K562 (cell line): ENCODE measurements around the gene TYSND1. TPM values are rescaled to one million over a fixed set of nuclear protein-coding genes. Genes with fewer than 3 reads are reported as not detected.

ENCODE experiments used
- ATAC-seq: fragments of 200-7000 bp; cut with Tn5 transposase; 3 replicates; pipeline ENCODE4 v1.9.1; 2020; ENCODE audit warnings: moderate library complexity
- BruUV-seq: library from RNA; stranded (reverse); fragments of 400-500 nt; replicated peaks from 2 replicates; lab custom pipeline; 2021; lab: Mats Ljungman, UMichigan
- CTCF ChIA-PET: fragments of 300-600 bp; formaldehyde crosslinking; extraction: SDS; loops from one replicate; lab custom pipeline; 2021; ENCODE audit warnings: low intra/inter-chr PET ratio; lab: Yijun Ruan, JAX
- POLR2A ChIA-PET: fragments of 300-600, 350-650 bp; sonication (Branson Sonifier 250); formaldehyde crosslinking; extraction: SDS; loops from one replicate; lab custom pipeline; 2021; ENCODE audit warnings: antibody characterized with exemption, inconsistent platforms; lab: Yijun Ruan, JAX
- DNase-seq, 4 experiments: peaks; one replicate each; pipeline versions ENCODE4 v3.0.0 to v3.0.0-alpha.2; 2011 to 2018; ENCODE audit warnings: low spot score in 3 of 4, mixed read lengths in 3 of 4; ENCODE audit errors: extremely low read depth in 1 of 4
- FAIRE-seq: peaks from 2 replicates; lab custom pipeline; 2011; peaks lifted over from hg19 to GRCh38; lab: Jason Lieb, UNC
- H2AFZ ChIP-seq: 2 replicates; pipeline ENCODE4 v1.6.0; 2011; ENCODE audit warnings: low read depth, low read length, control low read depth, inconsistent platforms
- H3K27ac ChIP-seq: fragments of 200-600 bp; 3 replicates; pipeline ENCODE4 v1.8.0; 2011; ENCODE audit warnings: low read depth, mild to moderate bottlenecking, control low read depth, inconsistent platforms, low read length, moderate library complexity, mixed read lengths; ENCODE audit errors: extremely low read depth
- H3K27me3 ChIP-seq, 2 experiments: fragments of 300-600 bp in 1 of 2; 2 replicates in 1 of 2; 3 replicates in 1 of 2; pipeline versions ENCODE4 v1.6.0 to v1.8.0; 2011; ENCODE audit warnings: inconsistent platforms in 2 of 2, low read length in 2 of 2, mild to moderate bottlenecking in 1 of 2, mixed read lengths in 1 of 2, moderate library complexity in 1 of 2; ENCODE audit not compliant: control insufficient read depth in 2 of 2, insufficient read depth in 2 of 2
- H3K36me3 ChIP-seq: fragments of 300-600 bp; 3 replicates; pipeline ENCODE4 v1.8.0; 2011; ENCODE audit warnings: mild to moderate bottlenecking, low read length, inconsistent platforms; ENCODE audit not compliant: control insufficient read depth, insufficient read depth
- H3K4me1 ChIP-seq, 2 experiments: fragments of 200-600 bp in 1 of 2; replicated peaks in 1 of 2; 2 replicates in 1 of 2; 3 replicates in 1 of 2; pipeline versions ENCODE4 v1.5.1 to v1.8.0; 2011; ENCODE audit warnings: inconsistent platforms in 2 of 2, low read length in 2 of 2, mild to moderate bottlenecking in 1 of 2, mixed read lengths in 1 of 2, moderate library complexity in 1 of 2; ENCODE audit not compliant: control insufficient read depth in 2 of 2, insufficient read depth in 2 of 2
- H3K4me2 ChIP-seq: 2 replicates; pipeline ENCODE4 v1.6.1; 2011; ENCODE audit warnings: low read length, control low read depth, inconsistent platforms, mixed read lengths; ENCODE audit not compliant: insufficient read depth
- H3K4me3 ChIP-seq: fragments of 200-600 bp; sonication (generic), shearing (Covaris generic); 2 replicates; pipeline ENCODE4 v1.5.1; 2016; ENCODE audit warnings: control low read depth, inconsistent platforms
- H3K79me2 ChIP-seq: fragments of 200-600 bp; 3 replicates; pipeline ENCODE4 v1.8.0; 2011; ENCODE audit warnings: low read length, inconsistent platforms; ENCODE audit not compliant: control insufficient read depth, insufficient read depth
- H3K9ac ChIP-seq, 2 experiments: 2 replicates each; pipeline versions ENCODE4 v1.6.0 to v1.6.1; 2011; ENCODE audit warnings: low read depth in 2 of 2, low read length in 2 of 2, control low read depth in 1 of 2, inconsistent platforms in 1 of 2, mild to moderate bottlenecking in 1 of 2, mixed read lengths in 1 of 2; ENCODE audit not compliant: insufficient read depth in 1 of 2
- H3K9me1 ChIP-seq: one replicate; pipeline ENCODE4 v1.6.0; 2011; ENCODE audit warnings: inconsistent platforms, mild to moderate bottlenecking, low read length, moderate library complexity; ENCODE audit not compliant: control insufficient read depth, insufficient read depth
- H3K9me3 ChIP-seq: replicated peaks from 2 replicates; pipeline ENCODE4 v1.5.1; 2011; ENCODE audit warnings: low read depth, low read length, inconsistent platforms; ENCODE audit not compliant: control insufficient read depth, insufficient read depth
- H4K20me1 ChIP-seq: replicated peaks from 2 replicates; pipeline ENCODE4 v1.6.1; 2011; ENCODE audit warnings: low read length, inconsistent platforms, mixed read lengths; ENCODE audit not compliant: control insufficient read depth, insufficient read depth
- EWSR1 ChIP-seq: fragments of 450-650 bp; IDR thresholded peaks from 2 replicates; pipeline ENCODE4 v1.6.1; 2018; ENCODE audit warnings: borderline replicate concordance, mild to moderate bottlenecking, low read depth, moderate library complexity; ENCODE audit not compliant: partially characterized antibody
- MAFF ChIP-seq: IDR thresholded peaks from 2 replicates; pipeline ENCODE4 v1.6.1; 2012; ENCODE audit warnings: low read length, improper control_type of control experiment
- MCM7 ChIP-seq, 2 experiments: fragments of 450-650 bp; IDR thresholded peaks; 2 replicates each; pipeline ENCODE4 v1.6.1; 2016 to 2018
- VEZF1 ChIP-seq: fragments of 200-800 bp; sonication (Bioruptor generic); IDR thresholded peaks from 2 replicates; pipeline ENCODE4 v1.6.1; 2017; ENCODE audit warnings: missing genetic modification characterization, missing compliant biosample characterization
- ZBTB5 ChIP-seq: fragments of 450-650 bp; IDR thresholded peaks from 2 replicates; pipeline ENCODE4 v1.6.1; 2017; ENCODE audit warnings: antibody characterized with exemption
- ZNF253 ChIP-seq: fragments of 250-450 bp; sonication (Bioruptor Pico); conservative IDR thresholded peaks from 2 replicates; pipeline ENCODE4 v1.6.1; 2021; ENCODE audit warnings: mild to moderate bottlenecking
- ZNF589 ChIP-seq: fragments of 200-800 bp; sonication (Bioruptor generic); IDR thresholded peaks from 2 replicates; pipeline ENCODE4 v1.6.1; 2016; ENCODE audit warnings: low read depth, missing genetic modification characterization, missing compliant biosample characterization
- ZNF780A ChIP-seq: fragments of 250-450 bp; sonication (Bioruptor Pico); IDR thresholded peaks from 2 replicates; pipeline ENCODE4 v1.5.0; 2021; ENCODE audit warnings: mild to moderate bottlenecking
- ZSCAN32 ChIP-seq: fragments of 450-650 bp; formaldehyde crosslinking; IDR thresholded peaks from 2 replicates; pipeline ENCODE4 v1.4.0; 2020; ENCODE audit warnings: mild to moderate bottlenecking, moderate library complexity
- WGBS: fragments of 100-300 bp; shearing (Covaris generic); methylation state at CpG from one replicate; pipeline ENCODE4 v1.1.6; 2016; ENCODE audit warnings: low coverage, mixed read lengths; ENCODE audit not compliant: insufficient coverage; ENCODE audit errors: missing lambda C conversion rate; 5-methylcytosine and 5-hydroxymethylcytosine counted together
- in situ Hi-C: fragments of 300-500 bp; cut with MboI; formaldehyde crosslinking; loops from 4 replicates; pipeline ENCODE4 v1.15.0; 2018; ENCODE audit warnings: inconsistent platforms, mixed read lengths
- intact Hi-C: fragments of 100-400 bp; cut with micrococcal nuclease; formaldehyde crosslinking; loops from 2 replicates; pipeline ENCODE4 v1.14.2; 2022
- polyA plus RNA-seq, 8 experiments: library from polyadenylated mRNA; depleted of rRNA in 4 of 8; stranded (reverse) in 5 of 8; unstranded in 3 of 8; fragments of >200 nt; fragmentation: Nextera tagmentation in 2 of 8; fragmentation: Illumina TruSeq in 1 of 8; extraction: Ambion mirVana in 2 of 8; extraction: Trizol in 1 of 8; gene quantifications; 2 replicates each; pipeline versions ENCODE4 v1.2.1 to v1.2.3, GENCODE V29; 2011 to 2014; ENCODE audit warnings: inconsistent platforms in 1 of 8, missing spikeins in 1 of 8
- total RNA-seq, 7 experiments: library from RNA; depleted of rRNA in 6 of 7; stranded (reverse); fragments of >200 nt in 6 of 7; fragmentation: Illumina TruSeq in 2 of 7; extraction: Trizol in 2 of 7; gene quantifications; 2 replicates each; pipeline versions ENCODE4 v1.2.1 to v1.2.3, GENCODE V29; 2011 to 2021; ENCODE audit warnings: low replicate concordance in 1 of 7
- TF ChIP-seq, protein P1 (sequence below): fragments of 450-650 bp; IDR thresholded peaks from 2 replicates; pipeline ENCODE4 v1.6.1; 2017; ENCODE audit warnings: antibody characterized with exemption, mild to moderate bottlenecking

TYSND1 gene
- total and polyA plus RNA-seq, 9 of the 15 experiments (the other 6 are each of a cell fraction or from before 2014, with no cell fraction given), result 0.60 to 2.0 (median 1.3) TPM

DNA sequence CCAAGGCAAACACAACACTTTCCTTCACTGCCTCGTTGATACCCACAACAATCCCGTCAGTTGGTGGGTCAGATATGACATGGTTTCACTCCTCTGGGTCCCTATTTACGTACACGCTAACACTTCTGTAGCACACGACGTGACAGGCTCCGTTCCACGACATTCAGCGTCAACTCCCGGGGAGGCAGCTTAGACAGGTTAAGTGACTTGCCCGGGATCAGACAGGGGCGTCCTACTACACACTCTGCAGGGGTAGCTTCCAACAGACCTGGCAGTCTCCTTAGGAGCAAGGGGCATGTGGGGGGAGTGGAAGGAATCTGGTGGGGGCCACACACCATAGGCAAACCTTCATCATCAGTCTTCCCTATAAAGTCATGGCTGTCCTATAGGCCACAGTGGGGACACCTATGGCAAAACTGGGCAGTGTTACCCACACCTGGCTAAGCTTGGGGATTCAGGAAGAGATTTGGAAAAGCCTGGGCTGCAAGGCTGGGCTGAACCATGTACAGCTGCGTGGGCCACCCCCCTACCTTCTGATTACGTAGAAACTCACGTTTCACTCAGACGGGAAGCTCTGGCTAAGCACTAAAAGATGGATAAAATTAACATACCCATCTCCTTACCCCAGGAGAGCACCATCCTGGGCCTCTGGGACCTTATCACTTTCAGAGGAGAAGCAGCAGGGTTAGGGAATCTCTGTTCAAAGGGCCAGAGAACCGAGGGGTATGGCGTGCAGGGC lies 2.0 kb downstream of the TYSND1 start (continued):
- TF ChIP-seq MAFF, result no peak
- TF ChIP-seq, all 486 proteins: peak for 0

GRCh38 chr10:70142555-70142954 lies 3.9 kb downstream of the TYSND1 start:
- Histone ChIP-seq H3K27me3 (no peaks in the 10 kb centered on the region), H4K20me1 (0 out of 2 replicates have a peak, but pooled peaks cover 11% of the 10 kb centered on the region), H3K9me3 (peaks cover 15% of the 10 kb centered on the region), H3K79me2 (no peaks in the 10 kb centered on the region), H3K4me1 (peaks cover 2 to 18% of the 10 kb centered on the region in 2 experiments; a peak in 4 of 5 replicates), H3K36me3 (peaks cover 50% of the 10 kb centered on the region; the same call in 2 of the 3 replicates), H3K4me3 (no peak overlapping the region), H3K4me2 (no peak overlapping the region), H3K9me1 (peaks cover 3% of the 10 kb centered on the region), H3K27ac (no peak overlapping the region), H3K9ac (peak overlapping the region in 1 of 2 experiments; percentile 77; a peak in 1 of 4 replicates), H2AFZ (no peak overlapping the region)
- no peak for FAIRE-seq
- DNase-seq, result no peak
- intact Hi-C loops (no loop called here), in situ Hi-C loops (no loop called here)
- no peak for ATAC-seq
- WGBS, result 89% methylated on average over 6 of the region's 10 CpGs
- ChIA-PET POLR2A (interaction anchor here (0.7 to 1.2 kb wide), 2 partner anchors 8 to 13 kb away, joined by 3 to 7 read pairs; no protein-coding TSS in a partner anchor), CTCF (no interaction called here)
- BruUV-seq, result no TSS peak
- TF ChIP-seq ZNF780A (CRISPR knock-in tag), result no peak
- no peak for TF ChIP-seq MCM7 (IDR thresholded peaks at IDR 0.05)
- TF ChIP-seq, protein P1, sequence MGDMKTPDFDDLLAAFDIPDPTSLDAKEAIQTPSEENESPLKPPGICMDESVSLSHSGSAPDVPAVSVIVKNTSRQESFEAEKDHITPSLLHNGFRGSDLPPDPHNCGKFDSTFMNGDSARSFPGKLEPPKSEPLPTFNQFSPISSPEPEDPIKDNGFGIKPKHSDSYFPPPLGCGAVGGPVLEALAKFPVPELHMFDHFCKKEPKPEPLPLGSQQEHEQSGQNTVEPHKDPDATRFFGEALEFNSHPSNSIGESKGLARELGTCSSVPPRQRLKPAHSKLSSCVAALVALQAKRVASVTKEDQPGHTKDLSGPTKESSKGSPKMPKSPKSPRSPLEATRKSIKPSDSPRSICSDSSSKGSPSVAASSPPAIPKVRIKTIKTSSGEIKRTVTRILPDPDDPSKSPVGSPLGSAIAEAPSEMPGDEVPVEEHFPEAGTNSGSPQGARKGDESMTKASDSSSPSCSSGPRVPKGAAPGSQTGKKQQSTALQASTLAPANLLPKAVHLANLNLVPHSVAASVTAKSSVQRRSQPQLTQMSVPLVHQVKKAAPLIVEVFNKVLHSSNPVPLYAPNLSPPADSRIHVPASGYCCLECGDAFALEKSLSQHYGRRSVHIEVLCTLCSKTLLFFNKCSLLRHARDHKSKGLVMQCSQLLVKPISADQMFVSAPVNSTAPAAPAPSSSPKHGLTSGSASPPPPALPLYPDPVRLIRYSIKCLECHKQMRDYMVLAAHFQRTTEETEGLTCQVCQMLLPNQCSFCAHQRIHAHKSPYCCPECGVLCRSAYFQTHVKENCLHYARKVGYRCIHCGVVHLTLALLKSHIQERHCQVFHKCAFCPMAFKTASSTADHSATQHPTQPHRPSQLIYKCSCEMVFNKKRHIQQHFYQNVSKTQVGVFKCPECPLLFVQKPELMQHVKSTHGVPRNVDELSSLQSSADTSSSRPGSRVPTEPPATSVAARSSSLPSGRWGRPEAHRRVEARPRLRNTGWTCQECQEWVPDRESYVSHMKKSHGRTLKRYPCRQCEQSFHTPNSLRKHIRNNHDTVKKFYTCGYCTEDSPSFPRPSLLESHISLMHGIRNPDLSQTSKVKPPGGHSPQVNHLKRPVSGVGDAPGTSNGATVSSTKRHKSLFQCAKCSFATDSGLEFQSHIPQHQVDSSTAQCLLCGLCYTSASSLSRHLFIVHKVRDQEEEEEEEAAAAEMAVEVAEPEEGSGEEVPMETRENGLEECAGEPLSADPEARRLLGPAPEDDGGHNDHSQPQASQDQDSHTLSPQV, result no peak
- no peak for TF ChIP-seq ZSCAN32
- TF ChIP-seq EWSR1, result no peak
- no peak for TF ChIP-seq ZBTB5
- no peak for TF ChIP-seq ZNF253
- no peak for TF ChIP-seq ZNF589 (CRISPR knock-in tag)
- no peak for TF ChIP-seq VEZF1 (CRISPR knock-in tag)
